ENCODE results near the gene HOPX. TPM values are rescaled to one million over a fixed set of nuclear protein-coding genes. Genes with fewer than 3 reads are reported as not detected.

Gene HOPX
- total and polyA plus RNA-seq, 2 of the 4 experiments (the other 2 are of a cell fraction), result 1.3 to 1.7 TPM

DNA sequence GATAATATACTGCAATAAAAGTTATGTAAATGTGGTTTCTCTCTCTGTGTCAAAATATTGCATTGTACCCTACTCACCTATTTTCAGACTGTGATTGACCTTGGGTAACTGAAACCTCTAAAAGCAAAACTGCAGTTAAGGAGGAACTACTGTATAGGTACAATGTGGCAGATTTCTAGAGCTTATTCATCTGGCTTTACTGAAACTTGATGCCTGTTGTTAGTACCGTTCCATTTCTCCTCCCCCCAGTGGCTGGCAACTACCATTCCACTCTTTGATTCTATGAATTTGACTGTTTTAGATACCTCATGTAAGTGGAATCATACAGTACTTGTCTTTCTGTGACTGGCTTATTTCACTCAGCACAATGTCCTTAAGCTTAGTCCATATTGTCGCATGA is 61.9 kb downstream of the HOPX start:
- Histone ChIP-seq H2BK15ac (ENCODE audit: low read depth, low read length) (no peak overlapping the region; the same call in 2 of the 3 replicates), H3K4me2 (ENCODE audit: low read depth, low read length) (peak overlapping the region; percentile 55), H2AK9ac (replicated peaks; ENCODE audit: low read depth, low read length, poor library complexity) (no peak overlapping the region), H3K9me3 (ENCODE audit: control insufficient read depth, insufficient read depth, low read length) (no peaks in the 10 kb centered on the region), H3K27ac (ENCODE audit: insufficient read depth, low read length) (no peak overlapping the region), H2BK5ac (ENCODE audit: low read depth, low read length, poor library complexity, severe bottlenecking) (no peak overlapping the region), H3K9me1 (ENCODE audit: insufficient read depth, low read length) (peaks cover 3% of the 10 kb centered on the region; the same call in 1 of the 2 replicates), H3K4me1 (ENCODE audit: control insufficient read depth, insufficient read depth, low read length) (no peaks in the 10 kb centered on the region; the same call in 1 of the 2 replicates), H2AFZ (replicated peaks; ENCODE audit: low read length, poor library complexity) (no peak overlapping the region), H3K23ac (ENCODE audit: low read depth, low read length) (0 out of 2 replicates have a peak overlapping the region, but pooled peaks have one; percentile 5), H4K91ac (ENCODE audit: insufficient read depth, low read depth, low read length) (no peak overlapping the region), H3K18ac (ENCODE audit: low read depth, low read length) (no peak overlapping the region; the same call in 1 of the 2 replicates), H2BK20ac (ENCODE audit: low read depth, low read length) (no peak overlapping the region), H3K4ac (ENCODE audit: low read depth, low read length) (no peak overlapping the region), H3K56ac (ENCODE audit: extremely low read depth, insufficient read depth, low read length) (no peak overlapping the region), H2BK120ac (ENCODE audit: low read depth, low read length) (no peak overlapping the region), H3K79me1 (ENCODE audit: low read depth in 1 of 2, low read length in 2 of 2) (no peaks in the 10 kb centered on the region), H3K4me3 (ENCODE audit: insufficient read depth, low read depth, low read length) (no peak overlapping the region), H3K14ac (replicated peaks; ENCODE audit: low read depth, low read length) (no peak overlapping the region; the same call in 1 of the 2 replicates), H4K5ac (ENCODE audit: low read depth, low read length) (no peak overlapping the region), H3K27me3 (ENCODE audit: control insufficient read depth, insufficient read depth, low read length) (no peaks in the 10 kb centered on the region), H2AK5ac (ENCODE audit: low read depth, low read length) (no peak overlapping the region), H4K20me1 (ENCODE audit: insufficient read depth, low read length) (no peaks in the 10 kb centered on the region), H3K36me3 (ENCODE audit: control insufficient read depth, insufficient read depth, low read length) (no peaks in the 10 kb centered on the region), H4K8ac (ENCODE audit: low read depth in 2 of 2, low read length in 2 of 2) (peak overlapping the region in 1 of 2 experiments; percentile 27; a peak in 1 of 4 replicates), H3K9ac (ENCODE audit: low read depth, low read length) (no peak overlapping the region)
- intact Hi-C loops (cut with micrococcal nuclease) (no loop called here), in situ Hi-C loops (cut with MboI; ENCODE audit: low sequenced_read_pairs) (no loop called here), dilution Hi-C loops (cut with HindIII; ENCODE audit: low sequenced_read_pairs, unreplicated experiment) (no loop called here)
- POLR2A ChIA-PET (ENCODE audit: unreplicated experiment), result no interaction called here
- TF ChIP-seq, protein P1, sequence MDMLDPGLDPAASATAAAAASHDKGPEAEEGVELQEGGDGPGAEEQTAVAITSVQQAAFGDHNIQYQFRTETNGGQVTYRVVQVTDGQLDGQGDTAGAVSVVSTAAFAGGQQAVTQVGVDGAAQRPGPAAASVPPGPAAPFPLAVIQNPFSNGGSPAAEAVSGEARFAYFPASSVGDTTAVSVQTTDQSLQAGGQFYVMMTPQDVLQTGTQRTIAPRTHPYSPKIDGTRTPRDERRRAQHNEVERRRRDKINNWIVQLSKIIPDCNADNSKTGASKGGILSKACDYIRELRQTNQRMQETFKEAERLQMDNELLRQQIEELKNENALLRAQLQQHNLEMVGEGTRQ (IDR thresholded peaks at IDR 0.05; ENCODE audit: low read depth, low read length), result no peak
- no peak for TF ChIP-seq NFE2L2 (IDR thresholded peaks at IDR 0.05; ENCODE audit: low read depth, low read length)
- TF ChIP-seq POLR2A (IDR thresholded peaks at IDR 0.05; ENCODE audit: low read depth, low read length), result no peak
- TF ChIP-seq CHD1 (IDR thresholded peaks at IDR 0.05; ENCODE audit: low read depth, low read length), result no peak
- TF ChIP-seq CTCF (conservative IDR thresholded peaks at IDR 0.05; ENCODE audit: low read depth, low read length), result 0 out of 2 replicates have a peak, but pooled peaks have one; percentile 18
- no peak for TF ChIP-seq MXI1 (IDR thresholded peaks at IDR 0.05; ENCODE audit: borderline replicate concordance, low read depth, low read length)
- TF ChIP-seq RFX5 (IDR thresholded peaks at IDR 0.05; ENCODE audit: low read depth, low read length), result no peak
- no TSS peak for BruUV-seq (replicated peaks)
- WGBS, 2 experiments (ENCODE audit: extremely low coverage in 2 of 2, insufficient read length in 1 of 2), result no CpG with 5 or more reads among the region's 2 CpGs
- DNase-seq (peak; percentile 58), ATAC-seq (ENCODE audit: low read depth) (peak; percentile 90)
- CTCF ChIA-PET, result interaction anchor here (0.6 to 1.2 kb wide), 5 partner anchors 9 to 162 kb away, joined by 3 to 5 read pairs (median 4); no protein-coding TSS in a partner anchor
